GM12873 (cell line): ENCODE results near the gene SNX3.

ENCODE experiments used
- TF ChIP-seq, protein P1 (sequence below): IDR thresholded peaks from 2 replicates; pipeline ENCODE4 v1.5.1; 2012; ENCODE audit warnings: low read depth, mild to moderate bottlenecking, moderate library complexity, low read length, control low read depth; ENCODE audit not compliant: insufficient read depth; ENCODE audit errors: missing control alignments

Gene SNX3

GRCh38 chr6:108242259-108242658 lies 18.6 kb downstream of the SNX3 start:
- TF ChIP-seq, protein P1, sequence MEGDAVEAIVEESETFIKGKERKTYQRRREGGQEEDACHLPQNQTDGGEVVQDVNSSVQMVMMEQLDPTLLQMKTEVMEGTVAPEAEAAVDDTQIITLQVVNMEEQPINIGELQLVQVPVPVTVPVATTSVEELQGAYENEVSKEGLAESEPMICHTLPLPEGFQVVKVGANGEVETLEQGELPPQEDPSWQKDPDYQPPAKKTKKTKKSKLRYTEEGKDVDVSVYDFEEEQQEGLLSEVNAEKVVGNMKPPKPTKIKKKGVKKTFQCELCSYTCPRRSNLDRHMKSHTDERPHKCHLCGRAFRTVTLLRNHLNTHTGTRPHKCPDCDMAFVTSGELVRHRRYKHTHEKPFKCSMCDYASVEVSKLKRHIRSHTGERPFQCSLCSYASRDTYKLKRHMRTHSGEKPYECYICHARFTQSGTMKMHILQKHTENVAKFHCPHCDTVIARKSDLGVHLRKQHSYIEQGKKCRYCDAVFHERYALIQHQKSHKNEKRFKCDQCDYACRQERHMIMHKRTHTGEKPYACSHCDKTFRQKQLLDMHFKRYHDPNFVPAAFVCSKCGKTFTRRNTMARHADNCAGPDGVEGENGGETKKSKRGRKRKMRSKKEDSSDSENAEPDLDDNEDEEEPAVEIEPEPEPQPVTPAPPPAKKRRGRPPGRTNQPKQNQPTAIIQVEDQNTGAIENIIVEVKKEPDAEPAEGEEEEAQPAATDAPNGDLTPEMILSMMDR: no peak

DNA sequence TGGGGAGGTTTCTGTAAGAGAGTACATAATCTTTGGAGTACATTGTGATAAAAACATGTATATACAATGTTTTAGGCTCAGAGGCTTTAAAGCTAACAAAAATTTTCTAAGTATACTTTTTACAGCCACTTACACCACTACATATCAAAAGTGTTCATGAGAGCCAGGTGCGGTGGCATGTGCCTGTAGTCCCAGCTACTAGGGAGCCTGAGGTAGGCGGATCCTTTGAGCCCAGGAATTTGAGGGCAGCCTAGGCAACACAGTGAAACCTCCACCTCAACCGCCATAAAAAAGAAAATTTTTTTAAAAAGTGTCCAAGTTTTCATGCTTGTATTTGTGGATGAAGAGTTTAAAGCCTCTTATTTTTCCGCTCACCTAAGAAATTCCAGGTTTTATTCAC lies 22.5 kb downstream of the SNX3 start:
- TF ChIP-seq, protein P1: no peak

GRCh38 chr6:108236791-108237190 lies 24.0 kb downstream of the SNX3 start:
- TF ChIP-seq, protein P1: no peak

GRCh38 chr6:108235127-108235526 lies 25.7 kb downstream of the SNX3 start:
- TF ChIP-seq, protein P1: no peak

DNA sequence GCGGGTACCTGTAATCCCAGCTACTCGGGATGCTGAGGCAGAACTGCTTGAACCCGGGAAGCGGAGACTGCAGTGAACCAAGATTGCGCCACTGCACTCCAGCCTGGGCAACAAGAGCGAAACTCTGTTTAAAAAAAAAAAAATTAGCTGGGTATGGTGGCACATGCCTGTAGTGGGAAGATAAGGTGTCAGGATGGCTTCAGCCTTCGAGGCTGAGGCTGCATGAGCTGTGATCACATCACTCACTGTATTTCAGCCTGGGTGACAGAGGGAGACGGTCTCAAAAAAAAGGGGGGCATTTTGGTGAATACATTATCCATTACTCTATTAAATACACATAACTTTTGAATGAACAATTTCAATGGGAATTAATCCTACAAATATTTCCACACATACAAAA lies 32.4 kb downstream of the SNX3 start:
- TF ChIP-seq, protein P1: no peak

DNA sequence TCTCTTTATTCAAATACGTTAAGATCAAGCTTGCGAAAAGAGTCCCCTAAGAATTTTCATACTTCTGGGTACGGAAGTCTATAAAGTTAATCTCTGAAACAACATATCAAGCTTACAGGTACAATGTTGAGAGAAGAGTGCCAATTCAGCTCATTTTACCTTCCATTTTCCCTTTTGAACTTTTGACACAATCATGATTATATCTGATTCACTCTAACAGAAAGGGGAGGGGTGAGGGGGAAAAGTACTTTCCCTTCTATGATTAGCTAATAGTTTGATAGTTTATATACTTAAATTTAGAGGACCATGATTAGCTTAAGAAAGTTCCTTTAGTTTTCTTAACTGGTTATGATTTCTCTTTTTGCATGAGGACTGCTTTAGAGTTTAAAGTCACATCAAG lies 33.5 kb downstream of the SNX3 start:
- TF ChIP-seq, protein P1: no peak

- TF ChIP-seq, protein P1: no peak
Observed at GRCh38 chr6:108222504-108222903, 38.3 kb downstream of the SNX3 start.
